Measurements from ENCODE around the gene TEX2. TPM values are rescaled to one million over a fixed set of nuclear protein-coding genes. Genes with fewer than 3 reads are reported as not detected.
"Not testable (repeated sequence)": the region's sequence is repeated elsewhere in the genome, so short reads cannot be mapped to it uniquely, and the experiment has no call there.

The TEX2 gene
- total RNA-seq, 1 experiment from 2014 or later: 20.2 TPM

GRCh38 chr17:64212122-64212521, 50.9 kb downstream of the TEX2 start:
- H3K36me3 ChIP-seq (ENCODE audit: control insufficient read depth, insufficient read depth, low read length): peaks cover 1% of the 10 kb centered on the region; the same call in 1 of the 2 replicates
- Mint-ChIP-seq H3K4me1 (ENCODE audit: low read depth, unreplicated experiment) (peaks cover 19% of the 10 kb centered on the region), H3K27ac (ENCODE audit: unreplicated experiment) (no peak overlapping the region), H3K4me3 (ENCODE audit: unreplicated experiment) (no peak overlapping the region), H3K27me3 (ENCODE audit: insufficient read depth, unreplicated experiment) (no peaks in the 10 kb centered on the region), H3K36me3 (ENCODE audit: insufficient read depth, unreplicated experiment) (no peaks in the 10 kb centered on the region), H3K9me3 (ENCODE audit: unreplicated experiment) (no peaks in the 10 kb centered on the region)
- no peak overlapping the region for H3K4me3 ChIP-seq (ENCODE audit: low read depth, low read length)
- no peak for DNase-seq
- CTCF ChIA-PET: no interaction called here
- no peaks in the 10 kb centered on the region for H3K27me3 ChIP-seq (replicated peaks; ENCODE audit: control insufficient read depth, insufficient read depth, low read length)
- BruUV-seq (replicated peaks): no TSS peak
- intact Hi-C loops (cut with micrococcal nuclease; ENCODE audit: unreplicated experiment): no loop called here
- no peak for TF ChIP-seq CTCF (IDR thresholded peaks at IDR 0.05; ENCODE audit: insufficient read depth in 1 of 2, low read depth in 1 of 2, low read length in 1 of 2, severe bottlenecking in 1 of 2, unreplicated experiment in 1 of 2)
- H3K9me3 ChIP-seq: no peaks in the 10 kb centered on the region
- peaks cover 20% of the 10 kb centered on the region for H3K4me1 ChIP-seq
- POLR2A ChIA-PET: no interaction called here

GRCh38 chr17:64209983-64210382, 53.1 kb downstream of the TEX2 start:
- Mint-ChIP-seq H3K4me3 (ENCODE audit: unreplicated experiment) (no peak overlapping the region), H3K9me3 (ENCODE audit: unreplicated experiment) (no peaks in the 10 kb centered on the region), H3K36me3 (ENCODE audit: insufficient read depth, unreplicated experiment) (no peaks in the 10 kb centered on the region), H3K4me1 (ENCODE audit: low read depth, unreplicated experiment) (peaks cover under 1% of the 10 kb centered on the region), H3K27me3 (ENCODE audit: insufficient read depth, unreplicated experiment) (no peaks in the 10 kb centered on the region), H3K27ac (ENCODE audit: unreplicated experiment) (no peak overlapping the region)
- Histone ChIP-seq H3K36me3 (ENCODE audit: control insufficient read depth, insufficient read depth, low read length) (peaks cover 1% of the 10 kb centered on the region; the same call in 1 of the 2 replicates), H3K9me3 (no peaks in the 10 kb centered on the region), H3K4me3 (ENCODE audit: low read depth, low read length) (no peak overlapping the region), H3K27me3 (replicated peaks; ENCODE audit: control insufficient read depth, insufficient read depth, low read length) (no peaks in the 10 kb centered on the region), H3K4me1 (no peaks in the 10 kb centered on the region)
- no peak for DNase-seq
- no TSS peak for BruUV-seq (replicated peaks)
- intact Hi-C loops (cut with micrococcal nuclease; ENCODE audit: unreplicated experiment): no loop called here
- POLR2A ChIA-PET: no interaction called here
- CTCF ChIA-PET: interaction anchor here (0.6 kb wide), 1 partner anchor 81 kb away, joined by 3 read pairs; no protein-coding TSS in a partner anchor
- no peak for TF ChIP-seq CTCF (IDR thresholded peaks at IDR 0.05; ENCODE audit: insufficient read depth in 1 of 2, low read depth in 1 of 2, low read length in 1 of 2, severe bottlenecking in 1 of 2, unreplicated experiment in 1 of 2)

GRCh38 chr17:64209356-64209941, 53.6 kb downstream of the TEX2 start:
- peaks cover 1% of the 10 kb centered on the region; the same call in 1 of the 2 replicates for H3K36me3 ChIP-seq (ENCODE audit: control insufficient read depth, insufficient read depth, low read length)
- Mint-ChIP-seq H3K36me3 (ENCODE audit: insufficient read depth, unreplicated experiment) (no peaks in the 10 kb centered on the region), H3K4me1 (ENCODE audit: low read depth, unreplicated experiment) (no peaks in the 10 kb centered on the region), H3K27ac (ENCODE audit: unreplicated experiment) (no peak overlapping the region), H3K4me3 (ENCODE audit: unreplicated experiment) (no peak overlapping the region), H3K9me3 (ENCODE audit: unreplicated experiment) (no peaks in the 10 kb centered on the region), H3K27me3 (ENCODE audit: insufficient read depth, unreplicated experiment) (no peaks in the 10 kb centered on the region)
- H3K4me3 ChIP-seq (ENCODE audit: low read depth, low read length): no peak overlapping the region
- CTCF ChIA-PET: no interaction called here
- no peak for DNase-seq
- no TSS peak for BruUV-seq (replicated peaks)
- H3K4me1 ChIP-seq: no peaks in the 10 kb centered on the region
- POLR2A ChIA-PET: no interaction called here
- no peaks in the 10 kb centered on the region for H3K9me3 ChIP-seq
- TF ChIP-seq CTCF (IDR thresholded peaks at IDR 0.05; ENCODE audit: insufficient read depth in 1 of 2, low read depth in 1 of 2, low read length in 1 of 2, severe bottlenecking in 1 of 2, unreplicated experiment in 1 of 2): no peak
- intact Hi-C loops (cut with micrococcal nuclease; ENCODE audit: unreplicated experiment): no loop called here
- no peaks in the 10 kb centered on the region for H3K27me3 ChIP-seq (replicated peaks; ENCODE audit: control insufficient read depth, insufficient read depth, low read length)

- H3K4me1 ChIP-seq; H3K9me3 Mint-ChIP-seq (ENCODE audit: unreplicated experiment); POLR2A ChIA-PET; BruUV-seq (replicated peaks); H3K4me1 Mint-ChIP-seq (ENCODE audit: low read depth, unreplicated experiment); DNase-seq; H3K27me3 Mint-ChIP-seq (ENCODE audit: insufficient read depth, unreplicated experiment); H3K9me3 ChIP-seq; H3K4me3 ChIP-seq (ENCODE audit: low read depth, low read length); CTCF ChIA-PET; H3K36me3 Mint-ChIP-seq (ENCODE audit: insufficient read depth, unreplicated experiment); H3K27ac Mint-ChIP-seq (ENCODE audit: unreplicated experiment); H3K36me3 ChIP-seq (ENCODE audit: control insufficient read depth, insufficient read depth, low read length); H3K27me3 ChIP-seq (replicated peaks; ENCODE audit: control insufficient read depth, insufficient read depth, low read length); H3K4me3 Mint-ChIP-seq (ENCODE audit: unreplicated experiment); intact Hi-C loops (cut with micrococcal nuclease; ENCODE audit: unreplicated experiment): not testable (repeated sequence)
Observed at GRCh38 chr17:64208656-64209055, 54.4 kb downstream of the TEX2 start.
